ENCODE measurements around the gene NOC4L.

NOC4L gene

GRCh38 chr12:132178316-132178715 is 34.1 kb downstream of the NOC4L start:
- DNase-seq (ENCODE audit: insufficient read length, low spot score), result no peak
- no peak for FAIRE-seq

GRCh38 chr12:132178801-132179401 is 34.6 kb downstream of the NOC4L start:
- no peak for DNase-seq (ENCODE audit: insufficient read length, low spot score)
- FAIRE-seq, result no peak

DNA sequence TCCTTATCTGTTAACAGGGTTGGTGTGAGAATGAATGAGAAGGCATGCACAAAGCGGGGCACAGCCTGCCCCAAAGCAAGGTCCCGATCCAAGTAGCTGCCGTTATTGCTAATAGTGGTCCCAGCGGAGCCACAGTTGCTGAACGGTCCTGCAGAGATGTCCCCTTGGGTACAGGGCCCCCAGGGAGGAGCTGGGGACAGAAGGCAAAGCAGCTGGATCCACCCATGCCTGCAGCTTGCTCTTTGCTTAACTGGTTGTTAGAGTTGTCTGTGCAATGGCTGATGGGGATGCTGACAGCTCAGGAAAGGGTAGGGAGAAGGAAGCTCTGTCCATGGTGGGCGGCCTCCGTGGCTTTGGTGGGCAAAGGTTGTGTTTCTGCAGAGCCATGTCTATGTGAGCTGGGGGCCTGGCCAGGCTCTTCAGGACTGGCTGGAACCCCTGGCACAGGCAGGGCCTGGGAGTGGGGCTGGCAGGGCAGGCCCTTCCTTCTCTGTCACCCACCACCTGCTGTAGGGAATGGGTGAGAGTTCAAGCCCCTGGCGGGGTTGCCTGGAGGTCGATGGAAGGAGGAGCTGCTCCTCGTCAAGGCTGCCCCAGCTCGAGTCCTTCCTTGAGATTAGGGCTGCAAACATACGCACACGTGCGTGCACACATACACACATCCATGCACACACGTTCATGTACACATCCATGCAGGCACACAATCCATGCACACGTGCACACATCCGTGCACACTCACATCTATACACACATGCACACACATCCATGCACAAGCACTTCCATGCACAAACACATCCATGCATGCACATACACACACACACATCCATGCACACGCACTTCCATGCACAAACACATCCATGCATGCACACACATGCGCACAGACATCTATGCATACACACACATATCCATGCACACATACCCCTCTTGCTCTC is 35.4 kb downstream of the NOC4L start:
- DNase-seq (ENCODE audit: insufficient read length, low spot score), result no peak
- FAIRE-seq, result peak; percentile 86

DNA sequence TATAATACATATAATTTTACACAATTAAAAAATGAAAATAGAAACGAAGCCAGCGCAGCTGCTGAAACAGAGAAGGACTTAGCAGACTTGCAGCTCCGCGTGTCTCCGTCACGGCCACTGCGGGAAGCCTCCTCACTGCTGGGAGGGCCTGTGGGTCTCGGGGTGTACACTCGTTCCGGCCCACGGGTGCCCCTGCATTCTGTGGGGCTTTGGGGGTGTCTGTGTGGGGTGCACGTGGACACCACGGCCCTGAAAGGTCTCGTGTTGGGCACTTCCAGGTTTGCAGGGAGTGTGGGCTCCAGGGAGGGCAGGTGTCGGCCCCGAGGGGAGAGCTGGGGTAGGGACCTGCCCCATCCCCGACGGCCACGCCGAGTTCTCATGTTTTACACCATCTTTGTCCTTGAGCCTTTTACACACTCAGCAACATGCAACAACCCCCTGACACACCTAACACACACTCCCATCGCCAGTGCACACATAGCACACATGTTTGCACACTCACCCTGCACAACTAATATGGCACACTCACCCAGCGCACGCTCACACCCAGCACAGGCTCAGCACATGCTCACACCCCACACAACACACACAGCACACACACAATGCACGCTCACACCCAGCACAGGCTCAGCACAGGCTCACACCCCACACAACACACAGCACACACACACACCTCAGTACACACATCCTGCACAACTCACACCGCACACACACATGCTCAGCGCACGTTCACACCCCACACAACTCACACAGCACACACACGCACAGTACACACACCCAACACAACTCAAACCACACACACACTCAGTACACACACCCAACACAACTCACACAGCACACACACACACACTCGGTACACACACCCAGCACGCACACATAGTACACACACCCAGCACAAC is 36.6 kb downstream of the NOC4L start:
- FAIRE-seq (peak; percentile 99), DNase-seq (ENCODE audit: insufficient read length, low spot score) (no peak)

- FAIRE-seq (no peak), DNase-seq (ENCODE audit: insufficient read length, low spot score) (no peak)
Observed at GRCh38 chr12:132181570-132182200, 37.4 kb downstream of the NOC4L start.

GRCh38 chr12:132182206-132182710 is 38.0 kb downstream of the NOC4L start:
- no peak for FAIRE-seq
- DNase-seq (ENCODE audit: insufficient read length, low spot score), result no peak

GRCh38 chr12:132182711-132183365 is 38.6 kb downstream of the NOC4L start:
- FAIRE-seq (no peak), DNase-seq (ENCODE audit: insufficient read length, low spot score) (no peak)

DNA sequence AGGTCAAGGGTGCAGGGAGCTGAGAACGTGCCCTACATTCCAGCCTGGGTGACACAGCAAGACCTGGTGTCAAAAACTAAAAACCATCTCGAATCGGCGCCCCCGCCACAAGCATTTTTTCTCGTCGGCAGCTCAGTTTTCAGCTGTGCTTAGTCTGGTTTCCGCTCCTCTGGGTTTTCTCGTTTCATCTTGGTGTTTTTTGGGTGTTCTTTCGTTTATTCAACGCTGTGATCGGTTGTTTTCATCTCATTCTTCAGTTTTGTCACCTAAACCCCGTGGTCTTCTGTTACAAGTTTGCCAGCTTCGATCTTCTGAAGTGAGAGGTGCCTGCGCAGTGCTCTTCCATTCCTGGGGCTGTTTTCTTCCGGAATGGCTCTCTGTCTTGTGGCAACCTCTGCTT is 41.4 kb downstream of the NOC4L start:
- no peak for FAIRE-seq
- no peak for DNase-seq (ENCODE audit: insufficient read length, low spot score)

DNA sequence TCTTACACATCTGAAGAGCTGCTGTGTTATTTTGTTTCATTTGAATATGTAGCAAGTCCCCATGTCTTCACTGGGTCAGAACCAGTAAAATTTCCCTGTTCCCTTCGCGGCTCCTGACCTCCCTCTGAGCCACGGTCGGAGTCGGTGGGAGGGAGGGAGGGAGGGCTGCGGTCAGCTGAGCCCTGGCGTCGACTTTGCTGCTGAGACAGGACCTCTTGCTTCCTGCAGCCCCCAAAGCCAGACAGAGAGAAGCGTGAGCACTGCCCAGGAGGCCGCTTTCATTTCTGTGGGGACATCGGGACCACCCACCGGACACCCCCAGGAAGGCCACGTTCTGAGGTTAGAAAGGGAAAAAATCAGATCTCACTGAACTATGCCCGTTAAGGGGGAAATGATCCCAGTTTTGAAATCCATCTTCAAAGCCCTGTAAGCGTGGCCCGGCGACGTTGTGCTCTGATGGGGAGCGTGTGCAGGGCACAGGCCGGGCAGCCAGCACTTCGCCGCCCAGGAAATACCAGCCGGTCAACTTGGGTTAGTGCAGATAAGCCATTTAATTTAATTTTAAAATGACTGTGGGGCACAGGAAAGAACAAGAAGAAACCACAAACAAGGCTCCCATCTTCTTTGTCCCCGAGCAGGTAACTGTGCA is 42.1 kb downstream of the NOC4L start:
- no peak for DNase-seq (ENCODE audit: insufficient read length, low spot score)
- FAIRE-seq, result no peak

GRCh38 chr12:132186857-132187620 is 42.8 kb downstream of the NOC4L start:
- DNase-seq (ENCODE audit: insufficient read length, low spot score) (no peak), FAIRE-seq (no peak)

DNA sequence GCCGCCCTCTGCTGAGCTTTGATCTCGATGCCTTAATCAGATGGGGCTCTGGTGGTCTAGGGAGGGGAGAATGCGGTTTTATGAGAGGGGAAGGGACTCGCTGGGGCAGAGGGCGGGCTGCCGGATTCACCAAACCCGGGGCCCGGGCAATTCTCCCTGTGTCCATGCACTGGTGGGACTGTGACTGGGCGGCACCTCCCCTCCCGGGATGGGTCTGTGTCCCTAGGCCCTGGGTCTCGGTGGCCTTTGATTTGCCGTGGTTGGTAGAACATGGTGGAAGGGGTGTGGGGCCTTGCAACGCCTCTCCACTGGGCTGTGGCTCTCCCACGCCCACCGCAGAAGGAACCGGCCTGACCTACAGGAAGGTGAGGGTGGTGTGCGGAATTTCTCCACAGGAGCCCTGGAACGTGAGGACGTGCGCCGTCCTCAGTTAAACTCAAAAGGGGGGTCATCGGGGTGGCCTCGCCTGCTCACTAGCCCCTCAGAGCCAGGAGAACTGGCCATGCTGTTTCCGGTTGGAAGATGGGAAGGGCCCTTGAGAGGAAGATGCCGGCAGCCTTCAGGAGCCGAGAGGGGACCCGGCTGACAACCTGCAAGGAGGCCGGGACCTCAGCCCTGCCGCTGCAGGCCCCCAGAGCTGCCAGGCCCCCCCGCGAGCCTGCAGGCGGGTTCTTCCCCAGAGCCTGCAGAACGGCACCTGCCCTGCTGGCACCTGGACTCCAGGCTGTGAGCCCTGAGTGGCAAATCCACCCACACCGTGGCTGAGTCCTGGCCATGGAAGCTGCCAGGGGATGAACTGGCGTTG is 43.6 kb downstream of the NOC4L start:
- DNase-seq (ENCODE audit: insufficient read length, low spot score) (no peak), FAIRE-seq (no peak)

DNA sequence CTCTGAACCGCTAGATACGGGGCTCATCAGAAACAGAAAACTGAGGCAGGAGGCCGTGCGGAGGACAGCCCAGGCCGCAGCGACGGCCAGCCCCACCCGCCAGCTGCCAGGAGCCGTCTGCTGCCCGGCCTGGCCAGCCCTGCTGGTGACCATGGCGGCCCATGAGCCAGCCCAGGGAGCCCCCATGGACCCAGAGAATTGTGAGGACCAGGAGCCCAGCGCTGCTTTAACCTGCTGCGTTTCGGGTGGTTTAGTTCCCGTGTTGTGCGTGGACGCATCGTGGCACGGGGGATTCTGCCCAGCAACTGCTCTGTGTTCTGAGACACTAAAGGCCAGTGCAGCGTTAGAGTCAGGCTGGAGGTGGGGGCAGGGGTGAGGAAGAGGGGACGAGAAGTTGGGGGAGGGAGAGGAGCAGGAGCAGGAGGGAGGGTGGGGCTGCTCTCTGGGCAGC is 44.2 kb downstream of the NOC4L start:
- DNase-seq (ENCODE audit: insufficient read length, low spot score) (no peak), FAIRE-seq (no peak)

DNA sequence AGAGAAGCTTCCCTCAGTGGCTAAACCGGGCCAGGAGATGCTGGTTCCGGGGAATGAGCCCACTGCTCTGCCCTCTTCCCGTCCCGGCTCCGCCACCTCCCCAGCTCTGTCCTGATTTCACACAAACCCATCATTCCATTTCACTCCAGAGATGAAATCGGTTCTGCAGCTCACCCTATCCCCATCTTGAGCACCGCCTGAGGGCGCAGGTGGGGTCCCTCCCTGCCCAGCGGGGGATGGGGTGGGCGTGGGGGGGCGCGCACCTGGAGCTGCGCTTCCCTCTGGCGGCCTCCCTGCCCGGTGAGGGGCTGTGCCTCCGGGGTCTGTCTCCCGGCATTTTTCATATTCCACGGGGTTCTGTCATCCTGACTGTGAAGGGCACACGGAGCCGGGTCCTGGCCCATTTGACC is 44.7 kb downstream of the NOC4L start:
- DNase-seq (ENCODE audit: insufficient read length, low spot score) (no peak), FAIRE-seq (no peak)

DNA sequence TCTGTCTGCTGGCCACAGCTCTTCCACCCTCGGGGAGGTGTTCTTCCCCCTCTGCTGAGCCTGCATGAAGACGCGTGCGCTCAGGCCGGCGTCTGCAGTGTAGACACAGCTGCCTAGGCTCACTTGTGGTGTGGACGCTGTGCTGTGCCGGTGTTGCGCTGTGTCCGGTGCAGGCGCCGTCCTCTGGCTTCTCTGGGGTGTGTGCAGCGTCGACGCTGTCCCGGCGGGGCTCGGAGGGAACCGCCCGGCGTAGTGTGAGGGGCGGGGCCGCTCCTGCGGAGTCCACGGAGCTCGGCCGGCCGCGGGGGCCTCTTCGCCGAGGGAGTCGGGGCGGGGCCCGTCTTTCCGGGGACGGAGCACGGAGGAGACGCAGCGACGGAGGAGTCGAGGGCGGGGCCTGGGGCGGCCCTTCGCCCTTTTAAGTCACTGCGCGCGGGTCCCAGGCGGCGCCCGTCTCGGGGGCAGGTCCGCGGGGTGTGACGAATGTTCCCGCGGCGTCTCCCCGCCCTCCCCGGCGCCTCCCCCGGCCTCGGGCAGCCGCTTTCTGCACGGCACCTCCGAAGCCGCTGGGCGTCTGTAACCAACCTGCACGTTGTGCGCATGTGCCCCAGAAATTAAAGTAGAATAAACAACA is 45.2 kb downstream of the NOC4L start:
- peak; percentile 93 for DNase-seq (ENCODE audit: insufficient read length, low spot score)
- FAIRE-seq, result peak; percentile 85

- FAIRE-seq (no peak), DNase-seq (ENCODE audit: insufficient read length, low spot score) (no peak)
Observed at GRCh38 chr12:132190012-132190755, 45.9 kb downstream of the NOC4L start.

DNA sequence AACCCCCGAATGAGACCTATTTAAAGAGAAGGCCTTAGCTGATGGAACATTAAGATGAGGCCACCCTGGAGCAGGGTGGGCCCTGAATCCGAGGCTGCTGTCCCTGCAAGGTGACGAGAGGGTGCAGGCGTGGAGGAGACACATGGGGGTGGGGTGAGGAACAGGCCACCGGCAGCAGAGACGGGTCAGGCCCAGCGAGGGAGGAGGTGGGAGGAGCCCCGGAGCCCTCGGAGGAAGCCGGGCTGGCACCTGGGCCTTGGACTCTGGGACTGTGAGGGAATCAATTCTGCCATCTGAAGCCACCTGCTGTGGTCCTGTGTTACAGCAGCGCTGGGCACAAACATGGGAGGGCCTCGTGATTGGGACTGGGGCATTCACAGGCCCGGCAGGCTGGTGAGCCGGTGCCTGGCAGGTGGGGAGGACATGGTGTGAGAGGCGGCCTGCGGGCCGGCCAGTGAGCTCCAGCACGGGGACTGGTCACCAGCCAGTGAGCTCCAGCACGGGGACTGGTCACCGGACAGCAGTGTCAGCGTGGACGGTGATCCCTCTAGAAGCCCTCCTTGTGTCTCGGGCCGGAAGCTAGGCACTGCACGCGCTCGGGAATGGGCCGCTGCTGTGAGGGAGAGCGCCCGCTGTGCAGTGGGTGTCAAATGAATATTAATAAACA is 46.7 kb downstream of the NOC4L start:
- FAIRE-seq, result no peak
- DNase-seq (ENCODE audit: insufficient read length, low spot score), result no peak
